AG09319 (cell line): ENCODE results near the gene BHLHA15.

Experiments used
- DNase-seq: peaks from one replicate; pipeline ENCODE4 v3.0.0-alpha.2; 2010; ENCODE audit warnings: low read depth; ENCODE audit errors: extremely low read depth
- CTCF ChIP-seq: IDR thresholded peaks from 2 replicates; pipeline ENCODE4 v1.5.1; 2011; ENCODE audit warnings: low read depth, mild to moderate bottlenecking, inconsistent platforms, low read length, moderate library complexity

Gene BHLHA15

GRCh38 chr7:98223898-98224700 lies 12.9 kb downstream of the BHLHA15 start:
- no peak for TF ChIP-seq CTCF
- no peak for DNase-seq

GRCh38 chr7:98224701-98225181 lies 13.5 kb downstream of the BHLHA15 start:
- TF ChIP-seq CTCF, result no peak
- DNase-seq, result no peak

GRCh38 chr7:98225913-98226614 lies 14.8 kb downstream of the BHLHA15 start:
- TF ChIP-seq CTCF, result no peak
- no peak for DNase-seq

GRCh38 chr7:98227939-98228338 lies 16.7 kb downstream of the BHLHA15 start:
- no peak for DNase-seq
- no peak for TF ChIP-seq CTCF

GRCh38 chr7:98228801-98229200 lies 17.6 kb downstream of the BHLHA15 start:
- no peak for DNase-seq
- no peak for TF ChIP-seq CTCF

- no peak for DNase-seq
- no peak for TF ChIP-seq CTCF
These were observed 18.2 kb downstream of the BHLHA15 start for GRCh38 chr7:98229441-98229840.
